ENCODE results near the gene SPTBN1.

Gene SPTBN1

DNA sequence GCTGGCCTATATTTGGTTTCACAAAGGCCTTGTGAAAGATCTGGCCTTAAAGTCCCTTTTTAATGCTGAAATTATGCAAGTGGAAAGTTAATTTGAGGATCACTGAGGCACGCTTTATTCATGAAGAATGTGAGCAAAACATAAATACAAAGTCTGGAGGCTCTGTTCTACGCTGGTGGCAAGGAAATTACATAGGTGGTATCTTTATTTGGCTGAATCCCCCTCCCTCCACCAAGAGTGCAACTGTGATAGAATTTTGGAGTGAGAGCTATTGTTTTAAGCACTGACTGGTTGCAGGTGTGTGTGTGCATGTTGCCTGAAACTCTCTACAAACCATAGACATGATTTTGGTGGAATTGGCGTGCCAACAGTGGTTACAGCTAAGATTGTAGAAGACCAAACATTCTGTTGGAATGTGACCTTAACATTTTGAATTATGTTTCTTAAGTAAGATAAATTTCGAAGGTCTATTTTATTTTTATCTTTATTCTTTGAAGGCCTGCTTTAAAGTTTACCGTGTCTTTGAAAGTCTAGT is 114.3 kb downstream of the SPTBN1 start:
- DNase-seq (ENCODE audit: low read depth), result no peak
- TF ChIP-seq, protein P1, sequence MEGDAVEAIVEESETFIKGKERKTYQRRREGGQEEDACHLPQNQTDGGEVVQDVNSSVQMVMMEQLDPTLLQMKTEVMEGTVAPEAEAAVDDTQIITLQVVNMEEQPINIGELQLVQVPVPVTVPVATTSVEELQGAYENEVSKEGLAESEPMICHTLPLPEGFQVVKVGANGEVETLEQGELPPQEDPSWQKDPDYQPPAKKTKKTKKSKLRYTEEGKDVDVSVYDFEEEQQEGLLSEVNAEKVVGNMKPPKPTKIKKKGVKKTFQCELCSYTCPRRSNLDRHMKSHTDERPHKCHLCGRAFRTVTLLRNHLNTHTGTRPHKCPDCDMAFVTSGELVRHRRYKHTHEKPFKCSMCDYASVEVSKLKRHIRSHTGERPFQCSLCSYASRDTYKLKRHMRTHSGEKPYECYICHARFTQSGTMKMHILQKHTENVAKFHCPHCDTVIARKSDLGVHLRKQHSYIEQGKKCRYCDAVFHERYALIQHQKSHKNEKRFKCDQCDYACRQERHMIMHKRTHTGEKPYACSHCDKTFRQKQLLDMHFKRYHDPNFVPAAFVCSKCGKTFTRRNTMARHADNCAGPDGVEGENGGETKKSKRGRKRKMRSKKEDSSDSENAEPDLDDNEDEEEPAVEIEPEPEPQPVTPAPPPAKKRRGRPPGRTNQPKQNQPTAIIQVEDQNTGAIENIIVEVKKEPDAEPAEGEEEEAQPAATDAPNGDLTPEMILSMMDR (IDR thresholded peaks at IDR 0.05; ENCODE audit: low read depth, low read length, missing control alignments), result no peak
- H3K4me3 ChIP-seq (ENCODE audit: low read depth, low read length), result peak overlapping the region; percentile 13; the same call in 1 of the 2 replicates

DNA sequence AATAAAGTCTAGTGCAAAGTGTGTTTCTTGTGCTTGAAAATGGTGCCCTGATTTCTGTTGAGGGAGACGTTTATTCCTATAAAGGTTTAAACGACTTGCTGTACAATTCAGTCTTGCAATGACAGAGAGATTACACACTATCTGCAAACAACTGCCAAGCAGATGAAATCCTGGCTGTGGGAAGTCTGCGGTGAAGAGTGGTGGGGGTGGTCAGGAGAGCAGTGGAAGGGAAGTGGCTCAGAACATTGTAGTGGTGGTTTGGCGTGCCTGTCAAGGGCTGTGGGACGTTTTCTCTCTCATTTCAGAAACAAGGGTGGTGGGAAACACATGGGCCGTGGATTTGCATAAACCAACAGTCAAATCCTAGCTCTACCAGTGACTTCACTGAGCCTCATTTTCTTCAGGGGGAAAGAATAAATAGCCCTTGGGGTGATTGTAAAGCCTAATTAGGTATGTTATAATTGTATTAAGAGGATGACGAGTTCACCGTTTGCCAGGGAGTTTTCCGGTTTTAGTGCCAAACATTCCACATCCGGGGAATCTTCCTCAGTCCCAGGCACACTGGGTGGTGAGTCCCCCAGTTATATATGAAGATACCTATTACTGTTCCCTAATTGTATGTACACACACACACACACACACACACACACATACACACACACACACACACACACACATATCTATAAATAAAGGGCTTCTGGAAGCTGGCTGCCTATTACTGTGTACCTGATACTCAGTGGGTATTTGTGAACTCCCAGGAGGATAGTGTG is 115.0 kb downstream of the SPTBN1 start:
- peak; percentile 94 for DNase-seq (ENCODE audit: low read depth)
- TF ChIP-seq, protein P1 (IDR thresholded peaks at IDR 0.05; ENCODE audit: low read depth, low read length, missing control alignments), result no peak
- H3K4me3 ChIP-seq (ENCODE audit: low read depth, low read length), result peak overlapping the region; percentile 13; the same call in 1 of the 2 replicates

DNA sequence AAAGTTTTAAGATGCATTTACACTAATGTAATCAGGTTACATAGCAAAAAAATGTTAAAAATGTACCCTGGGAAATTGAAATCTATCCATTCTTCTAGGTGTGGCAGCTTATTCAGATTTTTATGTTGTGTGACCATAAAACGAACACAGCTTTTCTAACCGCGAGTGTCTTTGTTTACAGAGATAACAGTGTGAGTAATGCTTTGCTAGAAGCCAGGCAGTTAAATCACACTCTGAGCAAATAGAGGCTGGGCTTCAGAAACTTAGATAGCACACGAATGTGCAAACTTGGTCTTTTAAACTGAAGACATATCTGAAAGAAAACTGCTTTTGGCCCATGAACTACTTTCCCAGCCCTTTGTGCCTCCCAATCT is 116.1 kb downstream of the SPTBN1 start:
- DNase-seq (ENCODE audit: low read depth), result no peak
- H3K4me3 ChIP-seq (ENCODE audit: low read depth, low read length), result no peak overlapping the region; the same call in 1 of the 2 replicates
- TF ChIP-seq, protein P1 (IDR thresholded peaks at IDR 0.05; ENCODE audit: low read depth, low read length, missing control alignments), result no peak

DNA sequence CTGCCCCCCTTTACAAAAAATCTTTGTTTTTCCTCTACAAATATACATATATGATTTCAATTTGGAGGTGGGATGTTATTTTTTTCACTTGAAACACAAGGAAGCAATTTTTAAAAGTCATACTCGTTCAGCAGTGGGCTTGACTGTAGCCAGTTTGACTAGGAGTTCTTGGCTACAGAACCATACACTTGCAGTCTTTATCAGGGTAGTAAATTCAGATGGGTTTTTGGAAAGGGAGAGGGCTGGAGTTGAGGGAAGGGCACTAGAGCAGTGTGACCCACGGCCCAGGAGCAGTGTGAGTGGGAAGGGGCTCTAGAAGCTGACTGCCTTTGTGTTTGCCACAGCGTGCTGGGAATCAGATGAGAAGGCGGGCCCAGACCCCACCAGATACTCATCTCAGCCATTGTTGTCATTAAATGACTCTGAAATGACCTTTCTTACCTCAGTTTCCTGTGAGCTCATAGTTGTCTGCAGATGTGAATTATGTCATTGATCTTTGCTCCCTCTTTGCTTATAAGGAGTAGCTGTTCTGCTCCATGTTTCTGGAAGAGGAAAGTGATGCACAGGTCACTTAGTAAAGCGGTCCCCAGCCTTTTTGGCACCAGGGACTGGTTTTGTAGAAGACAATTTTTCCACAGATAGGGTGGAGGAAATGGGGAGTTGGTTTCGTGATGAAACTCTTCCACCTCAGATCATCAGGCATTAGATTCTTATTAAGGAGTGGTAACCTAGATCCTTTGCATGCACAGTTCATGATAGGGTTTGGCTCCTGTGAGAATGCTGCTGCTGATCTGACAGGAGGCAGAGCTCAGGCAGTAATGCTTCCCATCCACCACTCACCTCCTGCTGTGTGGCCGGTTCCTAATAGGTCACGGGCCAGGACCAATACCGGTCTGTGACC is 116.8 kb downstream of the SPTBN1 start:
- no peak for DNase-seq (ENCODE audit: low read depth)
- no peak overlapping the region; the same call in 1 of the 2 replicates for H3K4me3 ChIP-seq (ENCODE audit: low read depth, low read length)
- TF ChIP-seq, protein P1 (IDR thresholded peaks at IDR 0.05; ENCODE audit: low read depth, low read length, missing control alignments), result no peak

DNA sequence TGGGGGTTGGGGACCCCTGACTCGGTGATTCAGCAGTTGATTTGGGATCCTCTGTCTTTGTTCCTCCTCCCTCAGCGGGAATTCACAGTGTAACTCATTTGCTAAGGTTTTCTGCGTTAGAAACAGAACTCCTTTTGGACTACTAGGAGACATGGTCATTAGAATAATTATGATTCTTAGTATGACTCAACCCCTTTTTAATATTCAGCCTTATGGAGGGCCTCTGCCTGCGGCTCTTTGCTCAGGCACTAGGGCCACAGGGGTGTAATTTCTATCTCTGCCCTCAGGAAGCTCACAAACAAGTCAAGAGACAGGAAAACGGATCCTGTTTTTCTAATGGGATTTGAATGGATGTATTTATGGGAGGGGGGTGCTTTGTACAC is 117.4 kb downstream of the SPTBN1 start:
- no peak overlapping the region; the same call in 1 of the 2 replicates for H3K4me3 ChIP-seq (ENCODE audit: low read depth, low read length)
- TF ChIP-seq, protein P1 (IDR thresholded peaks at IDR 0.05; ENCODE audit: low read depth, low read length, missing control alignments), result no peak
- no peak for DNase-seq (ENCODE audit: low read depth)

DNA sequence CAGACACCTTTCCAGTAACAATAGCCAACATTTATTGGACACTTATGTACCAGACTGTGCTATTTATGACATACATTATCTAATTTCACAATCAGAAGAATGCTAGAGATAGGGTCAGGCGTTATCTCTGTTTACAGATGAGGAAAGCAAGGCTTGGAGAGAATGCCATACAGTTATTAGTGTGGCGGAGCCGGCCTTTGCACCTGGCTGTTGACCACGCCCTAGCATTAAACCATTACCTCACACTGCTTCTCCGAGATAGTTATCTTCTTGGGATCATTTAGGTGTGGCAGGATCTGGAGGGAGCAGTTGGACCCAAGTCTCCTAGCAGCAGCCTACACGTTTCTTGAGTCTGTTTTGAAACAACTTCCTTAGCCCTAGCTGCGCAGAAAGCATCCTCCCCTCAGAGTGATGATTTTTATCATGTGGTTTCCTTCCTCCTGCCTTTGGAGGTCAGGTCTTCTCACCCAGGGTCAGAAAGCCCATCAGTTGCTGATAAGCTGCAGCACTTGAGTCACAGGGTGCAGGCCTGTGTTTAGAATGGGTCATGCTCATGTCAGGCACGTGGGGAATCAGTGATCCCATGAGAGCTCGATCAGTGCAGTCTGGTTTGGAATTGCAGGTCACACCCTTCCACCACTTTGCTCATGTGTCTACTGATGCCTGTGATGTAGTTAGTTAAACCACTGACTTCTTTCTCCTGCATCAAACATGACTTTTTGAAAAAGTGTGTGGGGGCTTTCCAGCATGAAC is 118.2 kb downstream of the SPTBN1 start:
- H3K4me3 ChIP-seq (ENCODE audit: low read depth, low read length), result no peak overlapping the region
- DNase-seq (ENCODE audit: low read depth), result no peak
- TF ChIP-seq, protein P1 (IDR thresholded peaks at IDR 0.05; ENCODE audit: low read depth, low read length, missing control alignments), result no peak

Measured in GM12864 (cell line).